ENCODE data around the gene PLCB1.

The PLCB1 gene

DNA sequence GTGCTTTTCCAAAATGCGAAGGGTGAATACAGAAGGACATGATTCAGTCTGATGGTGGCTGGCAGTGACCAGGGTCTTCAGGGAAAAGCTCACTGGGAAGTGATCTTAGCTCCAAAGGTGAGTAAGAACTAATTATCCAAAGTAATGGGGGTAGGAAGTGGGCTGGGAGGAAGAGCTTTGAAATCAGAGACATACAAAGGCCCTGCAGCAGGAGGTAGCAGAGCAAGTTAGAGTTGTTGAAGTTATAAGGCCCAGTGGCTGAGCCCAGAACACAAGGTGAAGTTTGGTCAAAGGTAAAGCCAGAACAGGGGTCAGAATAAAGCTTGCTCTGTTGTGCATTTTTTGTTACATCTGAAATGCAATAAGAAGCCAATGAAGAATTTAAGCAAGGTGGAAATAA lies 81.2 kb downstream of the PLCB1 start:
- no peak for DNase-seq

DNA sequence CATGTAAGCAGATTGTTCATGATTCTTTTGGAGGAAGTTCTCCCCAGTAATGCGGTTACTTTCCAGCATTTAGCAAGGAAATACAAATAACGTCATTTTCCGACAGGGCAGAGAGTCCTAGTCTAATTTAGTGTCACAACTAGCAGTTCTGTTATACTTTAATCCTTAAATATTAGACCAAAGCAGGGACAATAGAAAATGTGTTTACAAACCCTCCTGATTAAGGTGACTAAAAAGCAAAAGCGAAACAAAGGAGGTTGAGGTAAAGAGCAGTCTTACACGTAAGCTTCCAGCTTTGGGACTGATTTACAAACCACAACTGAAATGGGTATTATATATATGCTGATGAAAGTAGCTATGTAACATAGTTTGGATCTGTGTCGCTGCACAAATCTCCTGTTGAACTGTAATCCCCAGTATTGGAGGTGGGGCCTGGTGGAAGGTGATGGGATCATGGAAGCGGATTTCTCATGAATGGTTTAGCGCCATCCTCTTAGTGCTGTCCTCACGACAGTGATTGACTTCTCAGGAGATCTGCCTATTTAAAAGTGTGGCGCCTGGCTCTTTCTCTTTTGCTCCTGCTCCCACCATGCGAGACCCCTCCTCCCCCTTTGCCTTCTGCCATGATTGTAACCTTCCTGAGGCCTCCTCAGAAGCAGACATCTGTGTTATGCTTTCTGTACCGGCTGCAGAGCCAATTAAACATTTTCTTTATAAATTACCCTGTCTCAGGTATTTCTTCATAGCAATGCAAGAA lies 81.9 kb downstream of the PLCB1 start:
- no peak for DNase-seq

DNA sequence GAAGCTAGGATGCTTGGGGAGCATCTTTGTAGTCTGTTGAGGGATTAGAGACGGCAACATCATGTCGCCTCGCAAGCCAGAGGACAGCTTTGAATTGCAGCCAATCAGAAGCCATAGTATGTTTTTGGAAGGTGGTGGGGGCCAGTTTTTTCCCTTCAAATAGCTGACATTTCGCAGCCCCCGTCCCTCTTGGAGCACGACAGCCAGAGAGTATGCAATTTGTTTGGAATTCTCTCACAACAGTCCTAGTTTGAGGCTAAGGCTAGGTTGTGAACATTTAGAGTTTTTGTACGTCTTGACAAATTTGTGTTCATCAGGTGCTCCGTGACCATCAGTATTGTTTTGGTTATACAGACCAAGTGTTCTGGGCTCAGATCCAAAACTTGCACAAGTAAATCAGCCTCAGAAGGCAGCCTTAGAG lies 83.3 kb downstream of the PLCB1 start:
- DNase-seq = no peak

- no peak for DNase-seq
These were observed 84.5 kb downstream of the PLCB1 start for GRCh38 chr20:8216375-8217200.

GRCh38 chr20:8218861-8219260 lies 86.8 kb downstream of the PLCB1 start:
- DNase-seq = no peak

DNA sequence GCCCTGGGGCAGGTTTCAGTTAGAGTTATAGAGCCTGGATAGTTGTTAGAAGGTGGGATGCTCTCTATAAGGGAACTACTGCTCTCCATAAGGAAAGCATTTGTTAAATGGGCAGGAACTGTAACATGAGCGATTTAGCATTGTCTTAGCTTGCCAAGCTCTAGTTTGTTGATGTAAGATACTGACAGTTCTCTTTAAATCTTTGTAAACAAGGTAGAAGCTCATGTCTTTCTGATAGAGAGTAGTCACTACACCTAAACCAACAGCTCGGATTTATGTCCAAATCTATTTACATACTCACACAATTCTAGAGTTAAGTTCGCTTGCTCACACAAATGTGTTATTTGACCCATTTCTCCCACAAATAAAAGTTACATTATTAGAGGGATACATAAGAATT lies 87.3 kb downstream of the PLCB1 start:
- DNase-seq = no peak

- DNase-seq = no peak
These were observed 88.7 kb downstream of the PLCB1 start for GRCh38 chr20:8220716-8221115.

GRCh38 chr20:8221887-8222419 lies 89.9 kb downstream of the PLCB1 start:
- no peak for DNase-seq

GRCh38 chr20:8223091-8223870 lies 91.2 kb downstream of the PLCB1 start:
- DNase-seq = no peak

GRCh38 chr20:8225658-8226057 lies 93.6 kb downstream of the PLCB1 start:
- no peak for DNase-seq

DNA sequence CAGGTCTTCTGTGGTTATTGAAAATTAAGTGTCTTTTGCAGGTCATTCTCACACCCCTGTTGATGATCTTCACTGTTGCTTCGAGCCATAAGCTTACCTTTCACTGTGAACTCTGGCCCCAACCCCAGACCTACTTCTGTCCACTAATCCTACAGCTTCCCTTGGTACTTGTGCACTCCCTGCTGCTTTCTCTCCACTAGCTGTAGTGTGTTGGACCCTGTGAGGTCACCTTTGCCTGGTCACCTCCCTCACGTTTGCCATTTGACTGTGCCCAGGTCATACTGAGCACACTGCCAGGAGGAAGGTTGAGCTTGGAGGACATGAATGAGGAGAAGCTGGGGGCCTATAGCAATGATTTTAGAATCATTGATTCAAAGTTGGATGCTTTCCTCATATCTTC lies 94.0 kb downstream of the PLCB1 start:
- no peak for DNase-seq

- no peak for DNase-seq
These were observed 95.2 kb downstream of the PLCB1 start for GRCh38 chr20:8227293-8227692.

DNA sequence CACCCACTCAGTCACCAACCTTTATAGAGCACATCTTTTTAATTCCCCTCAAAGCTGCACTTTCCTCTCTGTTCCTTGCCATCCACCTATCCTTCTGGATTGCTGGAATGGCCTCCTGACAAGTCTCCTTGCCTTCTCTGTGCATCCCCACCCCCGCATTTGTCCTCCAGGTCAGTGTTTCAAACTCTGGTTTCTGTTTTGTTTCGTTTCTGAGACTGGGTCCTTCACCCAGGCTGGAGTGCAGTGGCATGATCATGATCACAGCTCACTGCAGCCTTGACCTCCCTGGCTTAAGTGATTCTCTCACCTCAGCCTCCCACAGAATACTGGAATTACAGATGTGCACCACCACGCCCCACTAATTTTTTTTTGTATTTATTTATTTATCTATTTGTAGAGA lies 96.2 kb downstream of the PLCB1 start:
- no peak for DNase-seq

DNA sequence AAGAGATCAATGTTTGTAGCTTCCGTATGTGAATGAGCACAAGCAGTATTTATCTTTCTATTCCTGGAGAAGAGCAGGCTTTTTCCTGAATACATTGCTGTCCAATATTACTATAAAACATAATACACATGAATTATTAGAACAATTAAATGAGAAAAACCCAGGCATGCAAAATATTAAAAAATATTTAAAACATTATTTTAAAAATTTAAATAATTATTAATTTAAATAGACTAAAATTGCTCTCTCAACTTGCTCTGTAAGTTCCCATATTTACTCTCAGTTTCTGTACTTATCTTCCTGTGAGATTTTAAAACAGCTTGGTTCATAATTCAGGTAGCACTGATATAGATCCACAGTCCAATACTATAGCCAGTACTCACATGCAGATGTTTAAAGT lies 97.0 kb downstream of the PLCB1 start:
- DNase-seq = no peak

DNA sequence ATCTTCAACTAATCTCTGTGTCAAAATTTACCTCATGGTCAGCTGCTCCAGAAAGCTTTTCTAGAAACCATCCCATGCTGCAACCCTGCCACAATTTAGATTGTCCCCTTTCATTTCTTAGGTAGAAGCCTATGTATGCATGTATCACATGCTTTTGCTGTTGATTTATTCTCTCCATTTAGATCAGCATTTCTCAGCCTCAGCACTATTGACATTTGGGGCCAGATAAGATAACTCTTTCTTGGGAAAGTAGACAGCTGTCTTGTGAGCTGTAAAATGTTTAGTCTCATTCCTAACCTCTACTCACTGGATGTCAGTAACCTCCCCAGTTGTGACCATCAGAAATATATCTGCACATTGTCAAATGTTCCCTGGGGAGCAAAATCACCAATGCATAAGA lies 99.0 kb downstream of the PLCB1 start:
- DNase-seq = no peak

DNA sequence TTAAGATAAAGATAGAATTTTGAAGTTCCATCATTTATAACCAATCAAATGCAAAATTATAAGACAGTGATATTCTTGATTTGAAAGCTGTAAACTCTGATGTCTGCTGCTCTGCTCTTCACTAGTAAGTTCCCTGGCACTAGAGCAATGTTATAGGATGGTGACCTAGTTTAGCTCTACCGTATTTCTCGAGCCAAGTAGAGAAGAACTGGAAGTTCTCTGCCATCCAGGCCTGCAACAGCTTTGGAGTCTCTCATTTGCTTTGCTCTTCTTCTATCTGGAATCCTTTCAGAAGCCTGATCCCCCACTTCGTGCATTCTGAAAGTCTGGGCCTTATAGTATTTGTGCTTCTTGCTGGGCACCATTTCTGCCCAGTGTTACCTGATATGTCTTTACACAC lies 100.3 kb downstream of the PLCB1 start:
- no peak for DNase-seq

GRCh38 chr20:8234580-8234979 lies 102.5 kb downstream of the PLCB1 start:
- DNase-seq = no peak

DNA sequence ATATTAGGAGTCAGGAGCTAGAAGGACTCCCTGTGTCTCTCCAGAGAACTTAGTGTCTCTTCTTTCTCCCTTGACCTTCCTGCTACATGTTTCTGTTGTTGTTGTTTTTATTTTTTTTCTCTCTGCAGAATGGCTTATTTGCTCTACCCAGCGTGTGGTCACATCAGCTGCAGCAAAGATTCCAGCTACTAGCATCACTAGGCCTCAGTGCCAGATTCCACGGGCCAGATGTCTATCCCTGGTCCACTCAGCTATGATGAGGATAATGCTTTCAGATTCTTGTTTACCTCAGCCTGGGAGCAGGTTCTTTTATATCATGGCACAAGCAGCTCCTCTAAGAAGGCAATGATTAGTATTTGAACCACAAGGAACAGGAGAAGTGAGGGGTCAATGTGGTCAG lies 110.0 kb downstream of the PLCB1 start:
- DNase-seq = no peak

GRCh38 chr20:8242827-8243724 lies 111.0 kb downstream of the PLCB1 start:
- no peak for DNase-seq

DNA sequence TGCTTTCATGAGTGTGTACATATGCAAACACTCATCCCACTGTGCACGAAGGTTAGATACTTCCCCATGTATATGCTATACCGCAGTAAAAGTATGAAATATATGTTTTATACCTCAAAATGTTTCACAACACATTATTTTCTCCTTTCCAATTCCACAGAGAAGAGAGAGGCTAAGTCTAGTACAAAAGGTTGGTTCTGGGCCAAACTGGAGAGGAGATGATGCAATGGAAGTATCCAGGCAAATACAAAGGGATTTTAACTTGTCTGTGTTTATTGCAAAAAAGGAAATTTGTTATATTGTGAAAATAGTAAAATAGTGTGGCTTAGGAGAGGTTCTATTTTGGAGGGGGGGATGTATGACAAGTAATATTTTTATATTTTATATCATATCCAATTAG lies 112.6 kb downstream of the PLCB1 start:
- no peak for DNase-seq

DNA sequence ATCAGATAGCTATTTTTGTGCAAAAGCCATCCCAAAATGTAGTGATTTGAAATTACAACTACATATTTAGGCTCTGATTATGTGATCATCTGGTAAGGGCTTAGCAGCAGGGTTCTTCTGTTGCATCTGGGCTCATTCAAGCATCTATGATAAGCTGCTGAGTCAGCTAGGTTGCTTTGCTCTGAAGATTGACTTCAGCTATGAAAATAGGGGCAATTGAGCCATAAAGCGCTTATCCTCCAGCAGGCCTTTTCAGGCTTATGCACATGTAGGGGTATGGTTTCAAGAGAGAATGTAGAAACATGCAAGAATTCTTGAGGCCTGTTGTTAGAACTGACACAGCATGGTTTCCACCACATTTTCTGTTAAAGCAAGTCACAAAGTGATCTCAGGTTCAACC lies 114.1 kb downstream of the PLCB1 start:
- DNase-seq = no peak

GRCh38 chr20:8246716-8247115 lies 114.7 kb downstream of the PLCB1 start:
- no peak for DNase-seq

All from activated naive CD4-positive, alpha-beta T cell (primary cell).